HL-60/S4 (cell line): ENCODE measurements around the gene CAP2.
"Not testable (repeated sequence)": the region's sequence is repeated elsewhere in the genome, so short reads cannot be mapped to it uniquely, and the experiment has no call there.

Source experiments
- in situ Hi-C: fragments of 300-500 bp; cut with MboI; formaldehyde crosslinking; loops from 2 replicates; pipeline ENCODE4 v1.14.3; 2022; ENCODE audit warnings: low sequenced_read_pairs

The CAP2 gene

DNA sequence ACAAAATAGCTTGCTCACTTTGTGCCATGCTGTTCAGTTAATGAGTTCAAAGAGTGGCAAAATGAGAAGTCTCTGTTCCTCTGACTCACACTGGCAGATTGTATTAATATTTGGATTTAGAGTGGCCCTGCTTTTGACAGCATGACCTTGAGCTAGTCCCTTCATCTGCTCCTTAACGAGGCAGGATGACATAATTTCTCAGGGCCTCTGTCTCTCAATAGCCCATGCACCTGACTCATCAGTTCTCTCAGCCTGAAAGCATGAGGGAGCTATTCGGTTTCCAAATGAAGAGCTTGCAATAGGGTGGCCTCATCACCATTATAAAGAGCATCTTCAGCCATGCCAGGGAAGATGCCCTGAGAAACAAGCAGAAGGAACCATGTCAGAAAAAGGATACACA is 38.2 kb downstream of the CAP2 start:
- in situ Hi-C loops = no loop called here

DNA sequence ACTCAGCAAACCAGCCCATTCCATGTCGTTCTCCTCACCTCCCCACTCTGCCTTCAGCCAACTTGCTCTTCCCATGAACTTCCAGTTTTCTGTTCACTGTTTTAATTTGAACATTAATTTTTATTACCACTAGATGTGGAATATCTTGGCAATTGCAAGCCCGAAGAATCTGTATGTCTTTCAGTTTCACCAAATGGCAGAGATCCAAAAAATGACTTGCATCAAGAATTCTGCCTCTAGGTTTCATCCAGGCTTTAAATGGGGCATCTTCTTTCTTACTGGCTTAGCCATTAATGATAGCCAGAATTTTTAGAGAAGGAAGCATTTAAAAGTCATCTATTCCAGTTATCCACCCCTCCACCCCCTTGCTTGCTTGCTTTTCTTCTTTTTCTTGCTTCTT is 39.0 kb downstream of the CAP2 start:
- in situ Hi-C loops = no loop called here

DNA sequence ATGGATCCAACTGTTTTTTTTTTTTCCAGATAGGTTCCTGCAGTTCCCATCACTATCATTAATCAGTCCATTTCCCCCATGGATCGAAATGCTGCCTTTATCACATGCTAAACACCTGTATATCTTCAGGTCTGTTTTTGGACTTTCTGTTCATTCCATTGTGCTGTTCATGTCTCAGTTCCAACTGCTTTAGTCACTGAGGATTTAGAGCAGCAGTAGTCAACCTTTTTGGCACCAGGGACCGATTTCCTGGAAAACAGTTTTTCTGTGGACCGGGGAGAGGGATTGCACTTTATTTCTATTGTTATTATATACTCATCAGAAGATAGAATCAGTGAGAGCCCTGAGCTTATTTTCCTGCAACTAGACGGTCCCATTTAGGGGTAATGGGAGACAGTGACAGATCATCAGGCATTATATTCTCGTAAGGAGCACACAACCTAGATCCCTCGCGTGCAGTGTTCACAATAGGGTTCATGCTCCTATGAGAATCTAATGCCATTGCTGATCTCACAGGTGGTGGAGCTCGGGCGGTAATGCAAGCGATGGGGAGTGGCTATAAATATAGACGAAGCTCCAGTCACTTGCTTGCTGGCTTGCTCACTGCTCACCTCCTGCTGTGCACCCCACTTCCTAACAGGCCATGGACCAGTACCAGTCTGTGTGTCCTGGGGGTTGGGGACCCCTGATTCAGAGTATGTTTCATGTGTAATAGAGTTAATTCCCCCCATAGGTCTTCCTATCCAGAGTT is 46.0 kb downstream of the CAP2 start:
- in situ Hi-C loops = no loop called here

DNA sequence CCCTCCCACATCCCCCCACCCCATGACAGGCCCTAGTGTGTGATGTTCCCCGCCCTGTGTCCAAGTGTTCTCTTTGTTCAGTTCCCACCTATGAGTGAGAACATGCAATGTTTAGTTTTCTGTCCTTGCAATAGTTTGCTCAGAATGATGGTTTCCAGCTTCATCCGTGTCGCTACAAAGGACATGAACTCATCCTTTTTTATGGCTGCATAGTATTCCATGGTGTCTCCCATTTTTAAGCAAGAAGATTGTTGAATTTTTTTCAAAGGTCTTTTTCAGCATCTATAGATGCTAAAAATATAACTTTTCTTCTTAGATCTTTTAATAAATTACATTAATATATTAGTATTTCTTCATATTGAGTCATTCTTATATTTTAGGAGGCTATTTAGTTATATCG is 47.4 kb downstream of the CAP2 start:
- in situ Hi-C loops = not testable (repeated sequence)

DNA sequence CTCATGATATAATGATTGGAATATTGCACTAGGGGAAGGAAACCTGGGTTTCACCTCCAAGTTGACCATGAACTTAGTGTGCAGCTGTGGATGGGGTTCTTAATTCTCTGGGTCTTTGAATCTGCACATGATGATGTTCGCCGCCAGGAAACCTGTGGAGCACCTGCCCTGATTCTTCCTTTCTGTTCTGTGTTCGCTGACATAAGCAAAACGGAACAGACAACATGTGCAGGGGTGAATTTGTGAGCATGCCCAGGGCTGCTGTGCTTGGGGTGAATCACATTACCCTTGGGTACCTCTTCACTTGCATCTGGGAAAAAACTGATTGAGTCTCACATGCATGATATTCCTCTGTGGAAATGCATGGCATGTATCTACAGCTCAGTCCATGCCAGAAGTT is 48.8 kb downstream of the CAP2 start:
- in situ Hi-C loops = no loop called here

DNA sequence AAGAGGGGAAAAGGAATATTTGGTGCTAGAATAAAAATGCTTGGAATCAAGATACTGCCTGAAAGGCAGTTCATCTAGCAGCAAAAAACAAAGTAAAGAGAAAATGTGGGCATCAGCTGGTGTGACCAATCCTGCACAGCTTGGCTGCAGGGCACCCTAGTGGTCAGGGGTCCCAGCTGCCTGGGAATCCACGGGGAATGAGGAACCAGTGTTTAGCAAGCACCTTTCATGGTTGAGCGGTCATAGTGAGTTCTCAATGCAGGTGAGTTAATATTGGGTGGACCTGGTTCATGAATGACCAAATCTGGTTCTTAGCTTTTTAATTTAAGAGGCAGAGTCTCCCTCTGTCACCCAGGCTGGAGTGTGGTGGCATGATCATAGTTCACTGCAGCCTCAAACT is 53.3 kb downstream of the CAP2 start:
- in situ Hi-C loops = no loop called here

DNA sequence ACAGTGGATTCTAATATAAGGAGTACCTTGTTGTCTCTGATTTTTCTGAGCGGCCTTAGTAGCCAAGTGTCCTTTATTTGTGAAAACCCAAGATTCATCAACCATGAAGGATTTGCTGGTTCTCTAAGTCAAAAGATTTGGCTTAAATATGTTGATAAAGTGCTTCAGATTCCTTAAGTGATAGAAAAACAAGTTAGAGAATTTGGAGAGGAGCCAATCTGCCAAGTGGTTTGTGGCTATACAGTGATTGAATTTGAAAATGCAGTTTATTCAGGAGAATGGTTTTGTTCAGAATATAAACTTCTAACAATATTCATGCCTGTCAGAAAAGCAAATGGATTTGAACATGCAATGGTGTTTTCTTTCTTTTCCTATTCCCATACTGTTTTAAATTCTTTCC is 54.8 kb downstream of the CAP2 start:
- in situ Hi-C loops = no loop called here

DNA sequence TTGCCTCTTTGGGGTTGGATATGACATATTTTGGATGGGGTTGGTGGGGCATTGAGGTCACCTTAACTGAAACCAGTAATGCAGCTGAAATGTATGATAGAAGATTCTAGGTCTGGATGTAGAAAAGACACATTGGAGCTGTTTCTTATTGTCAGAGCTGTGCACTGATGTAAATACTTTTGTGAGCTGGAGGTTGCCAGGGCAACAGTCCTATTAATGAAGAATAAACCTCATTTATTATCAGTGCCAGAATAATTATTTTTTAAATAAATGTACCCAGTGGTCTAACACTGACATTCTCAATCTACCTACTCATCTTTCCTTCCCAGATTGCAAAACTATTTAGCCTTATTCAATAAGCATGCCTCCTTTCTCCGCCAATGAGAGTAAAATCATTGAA is 57.0 kb downstream of the CAP2 start:
- in situ Hi-C loops = no loop called here

DNA sequence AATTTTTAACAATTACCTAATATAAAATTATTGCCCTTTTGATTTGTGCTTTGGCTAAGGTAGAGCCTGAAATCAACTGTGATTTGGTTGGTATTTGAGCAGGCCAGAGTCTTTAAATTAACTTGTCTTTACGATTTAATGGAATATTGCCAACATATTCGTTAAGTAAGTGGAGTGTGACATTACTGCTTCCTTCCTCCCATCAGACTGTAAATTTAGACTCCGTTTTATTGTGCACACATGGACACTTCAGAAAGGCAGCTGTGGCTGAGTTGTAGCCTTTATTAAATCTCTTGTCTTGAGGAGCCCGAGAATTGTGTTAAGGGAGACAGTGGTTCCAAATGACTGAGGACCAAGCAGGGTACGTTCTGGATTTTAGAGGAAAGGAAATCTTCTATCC is 57.4 kb downstream of the CAP2 start:
- in situ Hi-C loops = no loop called here

DNA sequence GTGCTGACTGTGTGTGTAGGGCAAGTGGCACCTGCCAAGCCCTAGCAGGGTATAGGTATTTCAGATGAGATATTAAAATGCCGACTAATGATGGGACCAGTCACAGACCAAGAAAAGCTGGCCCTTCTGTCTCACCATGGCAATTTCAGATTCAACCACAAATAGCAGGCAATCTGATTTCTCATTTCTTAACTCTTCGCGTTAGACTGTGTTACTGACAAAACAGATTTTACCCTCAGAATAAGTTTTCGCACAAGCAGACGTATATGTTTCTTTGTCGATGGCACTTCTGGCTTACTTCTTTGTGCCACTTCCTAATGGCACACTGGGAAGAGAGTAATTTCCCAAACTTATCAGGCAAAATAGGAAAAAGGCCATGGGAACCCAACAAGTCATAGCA is 58.7 kb downstream of the CAP2 start:
- in situ Hi-C loops = no loop called here

DNA sequence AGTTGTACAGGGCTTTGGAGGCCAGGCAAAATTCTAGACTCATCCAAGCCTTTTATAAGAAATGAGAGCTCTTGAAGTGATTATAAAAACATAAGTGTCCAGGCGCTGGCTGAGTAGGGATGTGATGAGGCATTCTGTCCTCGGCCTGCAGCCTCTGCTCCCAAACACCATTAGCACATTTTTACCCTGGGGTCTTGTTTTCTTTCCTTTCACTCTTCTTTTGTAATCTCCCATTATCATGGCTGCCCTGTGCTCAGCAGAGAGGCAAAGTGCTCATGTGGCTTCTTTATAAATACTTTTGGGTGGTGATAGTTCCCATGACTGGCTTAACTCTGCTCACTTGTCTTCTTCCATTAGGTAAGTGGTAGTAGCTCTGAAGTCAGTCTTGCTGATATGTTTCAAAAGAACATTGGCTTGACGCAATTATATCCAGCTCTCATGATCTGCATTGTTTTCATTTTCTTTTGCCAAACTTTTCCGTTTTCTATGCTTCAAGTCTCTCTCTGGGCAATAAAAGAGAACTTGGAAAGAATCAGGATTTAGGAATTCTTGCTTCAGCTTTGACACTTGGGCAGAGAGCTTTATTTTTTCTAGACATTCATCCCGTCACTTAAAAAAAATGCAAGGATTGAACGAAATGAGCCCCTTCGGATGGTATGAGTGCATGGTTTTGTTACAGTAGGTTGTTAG is 61.1 kb downstream of the CAP2 start:
- in situ Hi-C loops = no loop called here

DNA sequence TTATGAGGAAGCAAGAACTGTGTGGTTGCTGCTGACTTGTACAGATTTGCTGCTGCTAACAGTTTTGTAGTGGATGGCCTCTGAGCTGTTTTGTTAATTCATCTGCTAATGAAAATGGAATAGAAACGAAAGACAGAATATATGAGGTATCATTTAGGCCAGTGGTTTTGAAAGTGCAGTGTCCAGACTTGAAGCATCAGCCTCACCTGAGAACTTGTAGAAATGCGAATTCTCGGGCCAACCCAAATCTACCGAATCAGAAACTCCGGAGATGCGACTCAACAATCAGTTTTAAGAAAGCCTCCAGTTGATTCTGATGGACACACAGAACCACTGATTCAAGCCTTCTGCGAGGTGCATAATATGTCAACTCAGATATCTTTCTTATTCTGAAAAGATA is 62.5 kb downstream of the CAP2 start:
- in situ Hi-C loops = no loop called here

DNA sequence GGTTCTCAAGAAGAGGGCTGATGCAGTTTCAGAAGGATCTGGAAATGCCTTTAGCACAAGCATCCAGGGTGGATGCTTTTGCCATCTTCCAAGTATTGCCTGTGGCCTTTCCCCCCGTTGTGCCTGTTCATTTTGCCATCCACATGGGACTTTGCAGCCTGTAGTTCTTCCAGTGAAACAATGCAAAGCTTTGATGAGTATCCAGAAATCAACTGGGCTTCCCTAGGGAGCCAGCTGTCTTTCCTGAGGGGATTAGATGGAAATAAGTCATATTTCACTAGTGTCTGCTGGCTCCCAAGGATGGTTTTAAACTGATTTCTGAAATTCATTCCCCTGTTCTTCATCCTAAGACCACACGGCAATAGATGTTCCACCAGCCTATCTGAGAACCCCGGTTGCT is 63.3 kb downstream of the CAP2 start:
- in situ Hi-C loops = no loop called here

DNA sequence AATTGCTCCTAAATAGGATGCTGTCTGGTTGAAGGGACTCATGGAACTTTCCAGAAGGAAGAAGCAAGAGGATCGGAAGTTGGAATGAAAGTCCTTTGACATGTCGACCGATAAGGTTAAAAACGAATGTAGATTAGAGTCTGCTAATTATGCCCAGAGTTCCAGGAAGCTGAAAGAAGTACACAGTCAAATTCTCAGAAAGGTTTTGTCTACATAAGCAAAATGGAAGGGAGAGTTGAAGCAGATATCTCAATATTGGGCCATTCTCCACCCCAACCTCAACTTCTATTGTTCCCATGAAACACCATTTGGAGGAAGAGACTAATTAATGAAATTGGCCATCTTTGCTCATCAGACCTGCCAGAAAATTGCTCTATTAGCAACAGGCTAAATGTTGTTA is 64.0 kb downstream of the CAP2 start:
- in situ Hi-C loops = no loop called here

DNA sequence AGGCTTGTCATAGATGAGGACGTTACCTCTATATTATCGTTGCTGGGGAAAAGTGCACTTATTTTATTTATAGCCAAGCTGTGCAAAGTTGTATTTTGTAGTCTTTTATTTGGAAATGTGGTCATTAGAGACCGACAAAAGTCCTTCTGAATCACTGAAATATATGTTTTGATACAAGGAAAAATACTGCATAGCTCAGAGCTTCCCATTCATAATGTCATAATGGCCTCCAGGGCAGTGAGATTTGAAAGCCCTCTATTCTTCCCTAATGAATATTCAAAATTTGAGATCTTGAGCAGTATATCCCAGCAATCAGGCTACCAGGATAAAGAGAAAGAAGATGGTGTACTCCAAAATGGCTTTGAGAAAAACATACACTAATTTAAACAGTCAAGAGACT is 64.6 kb downstream of the CAP2 start:
- in situ Hi-C loops = no loop called here

DNA sequence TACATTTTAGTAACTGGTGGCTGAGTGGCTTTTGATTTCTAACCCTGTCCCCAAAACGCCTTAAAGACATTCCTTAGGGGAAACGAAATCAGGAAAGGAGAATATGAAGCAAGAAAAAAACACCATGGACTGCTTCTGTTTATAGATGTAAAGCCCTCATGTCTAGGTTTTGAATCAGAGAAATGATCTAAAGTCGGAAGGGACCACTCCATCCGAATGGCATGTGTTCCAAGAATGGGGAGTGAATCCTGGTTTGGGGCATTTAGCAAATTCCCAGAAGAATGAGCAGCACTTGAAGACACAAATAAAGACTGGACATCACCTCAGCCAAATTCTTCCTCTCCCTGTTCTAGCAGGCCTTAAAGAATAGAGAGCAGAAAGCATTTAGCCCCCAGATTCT is 65.6 kb downstream of the CAP2 start:
- in situ Hi-C loops = no loop called here

DNA sequence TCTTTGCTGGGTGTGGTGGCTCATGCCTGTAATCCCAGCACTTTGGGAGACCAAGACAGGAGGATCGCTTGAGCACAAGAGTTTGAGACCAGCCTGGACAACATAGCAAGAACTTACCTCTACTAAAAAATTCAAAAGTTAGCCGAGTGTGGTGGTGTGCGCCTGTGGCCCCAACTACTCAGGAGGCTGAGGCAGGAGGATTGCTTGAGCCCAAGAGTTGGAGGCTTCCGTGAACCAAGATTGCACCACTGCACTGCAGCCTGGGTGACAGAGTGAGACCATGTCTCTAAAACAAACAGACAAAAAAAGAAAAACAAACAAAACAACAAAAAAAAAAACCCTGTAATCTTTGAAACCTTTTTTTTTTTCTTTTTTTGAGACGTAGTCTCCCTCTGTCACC is 67.5 kb downstream of the CAP2 start:
- in situ Hi-C loops = no loop called here

DNA sequence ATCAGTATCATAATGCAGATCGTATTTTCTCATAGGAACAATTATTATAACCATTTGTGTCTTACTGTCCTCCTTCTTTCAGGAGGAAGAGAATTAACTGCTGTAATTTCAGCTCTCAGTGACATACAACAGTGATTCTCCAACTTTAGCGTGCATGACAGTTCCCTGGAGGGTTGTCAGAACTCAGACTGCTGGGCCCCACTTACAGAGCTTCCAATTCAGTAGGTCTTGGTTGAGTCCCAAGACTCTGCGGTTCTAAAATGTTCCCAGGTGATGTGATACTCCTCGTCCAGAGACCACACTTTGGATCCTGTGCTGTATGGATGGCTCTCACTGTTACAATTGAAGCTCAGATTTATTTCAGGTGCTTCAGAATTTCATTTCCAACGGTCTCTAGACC is 72.8 kb downstream of the CAP2 start:
- in situ Hi-C loops = no loop called here

DNA sequence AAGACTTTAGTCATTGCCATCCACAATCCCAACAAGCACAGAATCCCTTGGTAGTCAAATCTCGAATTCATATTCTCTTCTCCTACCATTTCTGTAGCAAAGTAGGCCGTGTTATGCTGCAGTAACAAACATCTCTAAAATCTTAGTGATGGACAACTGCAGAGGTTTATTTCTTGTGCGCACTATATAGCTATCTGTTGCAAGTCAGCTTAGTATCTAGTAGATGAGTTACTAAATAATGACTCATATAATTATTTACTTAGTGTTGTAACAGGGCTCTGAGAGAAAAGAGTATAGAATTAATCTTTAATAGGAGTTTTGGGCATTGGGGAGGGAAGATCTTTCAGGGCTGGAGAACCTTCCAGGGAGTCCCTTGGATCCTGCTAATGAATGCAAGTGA is 73.3 kb downstream of the CAP2 start:
- in situ Hi-C loops = no loop called here

DNA sequence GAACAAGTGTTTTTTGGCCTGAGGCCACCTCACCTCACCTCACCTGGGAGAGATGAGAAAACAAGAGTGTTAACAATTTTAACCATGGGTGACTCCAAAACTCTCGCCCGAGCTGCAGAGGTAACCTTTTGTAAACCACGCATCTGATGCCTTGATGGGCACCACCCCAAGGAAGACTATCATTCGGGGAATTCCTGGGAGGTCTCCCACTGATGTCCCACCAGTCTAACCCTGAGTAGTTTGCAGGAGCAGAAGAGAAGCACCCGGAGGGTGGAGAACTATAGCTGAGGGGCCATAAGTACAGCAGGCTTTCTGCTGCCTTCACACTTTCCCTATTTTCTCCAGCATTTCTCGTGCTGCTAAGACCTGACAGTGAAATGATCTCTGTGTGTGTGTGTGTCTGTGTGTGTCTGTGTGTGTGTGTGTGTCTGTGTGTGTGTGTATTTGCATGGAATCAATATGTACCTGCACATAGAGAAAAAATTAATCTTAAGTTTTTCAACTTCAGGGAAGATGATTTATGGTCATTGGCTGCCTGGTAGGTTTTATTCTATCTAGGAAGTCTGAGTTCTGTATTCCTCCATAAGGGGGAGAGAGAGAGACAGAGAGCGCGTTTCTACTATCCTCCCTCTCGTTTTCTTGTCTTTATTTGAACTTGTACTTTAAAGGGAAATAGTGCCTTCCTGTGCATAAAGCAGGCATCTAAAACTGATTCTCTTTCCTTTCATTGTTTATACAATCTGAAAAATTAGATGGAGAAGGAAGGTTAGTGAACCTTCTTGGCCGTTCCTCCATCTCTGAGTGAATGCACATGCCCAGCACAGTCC is 75.8 kb downstream of the CAP2 start:
- in situ Hi-C loops = no loop called here

DNA sequence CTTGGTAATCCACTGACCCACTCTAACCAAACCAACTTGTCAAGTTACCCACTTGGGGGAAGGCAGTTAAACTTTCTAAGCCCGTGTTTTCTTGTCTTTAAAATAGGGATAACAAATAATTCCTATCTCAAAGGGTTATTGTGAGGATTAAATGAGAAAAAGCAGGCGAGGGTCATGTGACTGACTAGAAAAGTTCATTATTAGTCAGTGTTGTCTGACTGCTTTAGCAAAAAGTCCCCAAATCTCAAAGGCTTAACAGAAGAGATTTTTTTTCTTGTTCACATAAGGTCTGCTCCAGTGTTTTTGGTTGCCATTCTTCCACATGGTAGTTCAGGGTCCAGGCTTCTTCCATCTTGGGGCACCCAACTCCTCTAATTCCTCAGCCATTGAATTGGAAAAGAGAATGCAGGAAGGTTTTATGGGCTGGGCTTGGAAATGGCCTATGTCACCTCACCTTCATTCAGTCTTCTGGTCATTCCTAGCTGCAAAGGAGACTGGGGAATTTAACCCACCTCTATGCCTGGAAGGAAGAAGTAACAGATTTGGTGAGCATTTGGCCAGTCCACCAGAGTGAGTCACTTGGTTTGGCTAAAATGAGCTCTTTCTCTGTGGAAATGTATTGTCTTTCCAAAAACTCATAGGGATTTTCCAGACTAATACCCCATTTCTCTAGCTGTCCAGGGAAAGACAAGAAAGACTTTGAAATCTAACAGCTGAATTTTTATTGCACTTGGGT is 77.0 kb downstream of the CAP2 start:
- in situ Hi-C loops = no loop called here
